Keratinocyte (primary cell): ENCODE measurements around the gene ASB15. TPM values are rescaled to one million over a fixed set of nuclear protein-coding genes. Genes with fewer than 3 reads are reported as not detected.

Experiments used
- DNase-seq: peaks from one replicate; pipeline ENCODE4 v3.0.0-alpha.2; 2011; ENCODE audit warnings: low read depth, missing footprints, low spot score
- FAIRE-seq: peaks from 2 replicates; lab custom pipeline; 2011; peaks lifted over from hg19 to GRCh38; lab: Jason Lieb, UNC
- H2AFZ ChIP-seq: 2 replicates; pipeline ENCODE4 v1.6.0; 2012; ENCODE audit warnings: low read length, control low read depth, inconsistent platforms; ENCODE audit not compliant: control insufficient read depth
- H3K27ac ChIP-seq: 2 replicates; pipeline ENCODE4 v1.5.1; 2011; ENCODE audit warnings: low read length; ENCODE audit not compliant: control insufficient read depth, insufficient read depth
- H3K27me3 ChIP-seq: 3 replicates; pipeline ENCODE4 v1.6.0; 2011; ENCODE audit warnings: low read length; ENCODE audit not compliant: control insufficient read depth, insufficient read depth; ENCODE audit errors: extremely low read depth
- H3K36me3 ChIP-seq, 2 experiments: 2 replicates in 1 of 2; 3 replicates in 1 of 2; pipeline ENCODE4 v1.5.1; 2011; ENCODE audit warnings: low read length in 2 of 2, mild to moderate bottlenecking in 1 of 2; ENCODE audit not compliant: control insufficient read depth in 2 of 2, insufficient read depth in 2 of 2; ENCODE audit errors: extremely low read depth in 1 of 2
- H3K4me1 ChIP-seq: 3 replicates; pipeline ENCODE4 v1.5.1; 2011; ENCODE audit warnings: low read length; ENCODE audit not compliant: control insufficient read depth, insufficient read depth; ENCODE audit errors: extremely low read depth
- H3K4me2 ChIP-seq: 3 replicates; pipeline ENCODE4 v1.6.0; 2011; ENCODE audit warnings: low read depth, low read length; ENCODE audit not compliant: control insufficient read depth, insufficient read depth; ENCODE audit errors: extremely low read depth
- H3K4me3 ChIP-seq, 3 experiments: fragments of 200-600 bp in 1 of 3; sonication (generic) in 1 of 3; 2 replicates in 2 of 3; 3 replicates in 1 of 3; pipeline ENCODE4 v1.5.1; 2011 to 2016; ENCODE audit warnings: low read length in 3 of 3, mild to moderate bottlenecking in 3 of 3, control low read depth in 2 of 3, inconsistent platforms in 1 of 3, low read depth in 1 of 3, mixed read lengths in 1 of 3, mixed run types in 1 of 3, moderate library complexity in 1 of 3; ENCODE audit not compliant: control insufficient read depth in 2 of 3, insufficient read depth in 2 of 3; ENCODE audit errors: extremely low read depth in 1 of 3
- H3K79me2 ChIP-seq: 2 replicates; pipeline ENCODE4 v1.6.0; 2012; ENCODE audit warnings: low read length; ENCODE audit not compliant: control insufficient read depth, insufficient read depth
- H3K9ac ChIP-seq: 3 replicates; pipeline ENCODE4 v1.6.0; 2011; ENCODE audit warnings: low read length; ENCODE audit not compliant: control insufficient read depth, insufficient read depth; ENCODE audit errors: extremely low read depth
- H3K9me1 ChIP-seq: 3 replicates; pipeline ENCODE4 v1.6.0; 2011; ENCODE audit warnings: low read length; ENCODE audit not compliant: control insufficient read depth, insufficient read depth; ENCODE audit errors: extremely low read depth
- H3K9me3 ChIP-seq: 2 replicates; pipeline ENCODE4 v1.5.1; 2012; ENCODE audit warnings: low read depth, low read length; ENCODE audit not compliant: control insufficient read depth
- H4K20me1 ChIP-seq: 3 replicates; pipeline ENCODE4 v1.6.0; 2011; ENCODE audit warnings: low read length; ENCODE audit not compliant: control insufficient read depth, insufficient read depth; ENCODE audit errors: extremely low read depth
- EZH2 ChIP-seq: IDR thresholded peaks from one replicate; pipeline ENCODE4 v1.6.1; 2012; ENCODE audit warnings: inconsistent platforms, mild to moderate bottlenecking, low read length, moderate library complexity
- dilution Hi-C: fragments of 300-500 bp; cut with MboI; formaldehyde crosslinking; loops from one replicate; pipeline ENCODE4 v1.7.0; 2020; ENCODE audit warnings: low sequenced_read_pairs; ENCODE audit not compliant: extremely low pct_ligation_motif_present
- polyA plus RNA-seq, 5 experiments: library from polyadenylated mRNA; depleted of rRNA in 3 of 5; stranded (reverse) in 3 of 5; stranded (forward) in 1 of 5; unstranded in 1 of 5; fragments of >200 nt; gene quantifications; 1 replicate in 1 of 5; 2 replicates in 3 of 5; 3 replicates in 1 of 5; pipeline versions ENCODE4 v1.2.1 to v1.2.3, GENCODE V29; 2011 to 2012; ENCODE audit warnings: missing spikeins in 2 of 5, low read depth in 1 of 5, low replicate concordance in 1 of 5
- TF ChIP-seq, protein P1 (sequence below), 3 experiments: IDR thresholded peaks in 1 of 3; conservative IDR thresholded peaks in 1 of 3; optimal IDR thresholded peaks in 1 of 3; 2 replicates in 2 of 3; 3 replicates in 1 of 3; pipeline versions ENCODE3 to v1.5.1; 2011; ENCODE audit warnings: low read length in 3 of 3, mild to moderate bottlenecking in 3 of 3, moderate library complexity in 2 of 3, control low read depth in 1 of 3, inconsistent platforms in 1 of 3; ENCODE audit not compliant: insufficient read depth in 2 of 3; ENCODE audit errors: extremely low read depth in 1 of 3

ASB15 gene
- polyA plus RNA-seq, 1 donor (not counting 4 experiments of a cell fraction or from before 2014, with no cell fraction given): not detected

DNA sequence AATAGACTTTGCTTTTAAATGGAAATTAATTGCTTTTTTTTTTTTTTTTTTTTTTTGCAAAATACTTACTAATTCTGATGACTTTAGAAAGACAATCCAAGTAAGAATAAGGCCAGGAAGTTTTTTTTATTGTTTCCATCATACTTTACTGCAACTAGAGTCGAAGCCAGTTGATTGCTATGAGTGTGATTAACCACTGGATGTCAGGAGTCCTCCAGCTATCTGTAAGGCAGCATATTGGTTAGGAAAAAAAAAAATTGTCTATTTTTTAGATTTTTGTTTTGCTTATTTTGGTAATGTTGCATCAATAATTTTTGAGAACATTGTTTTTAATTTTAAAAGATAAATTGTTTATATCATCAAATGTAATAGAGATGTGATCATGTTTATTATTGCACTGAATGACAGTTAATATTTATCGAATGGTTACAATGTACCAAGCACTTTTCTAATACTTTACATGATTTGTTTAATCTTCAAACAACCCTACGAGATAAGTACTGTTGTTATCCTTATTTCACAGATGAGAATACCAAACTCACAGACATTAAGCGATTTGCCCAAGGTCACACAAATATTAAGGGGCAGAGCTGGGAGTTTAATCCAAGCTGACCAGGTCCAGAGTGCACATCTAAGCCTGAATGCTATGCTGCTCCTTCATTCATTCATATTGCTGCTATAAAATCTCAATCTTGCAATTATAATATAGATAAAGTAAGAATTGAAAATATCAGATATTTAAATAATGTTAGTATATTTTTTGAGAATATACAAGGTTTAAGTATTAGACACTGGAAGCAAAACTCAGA, 34.1 kb downstream of the ASB15 start:
- Histone ChIP-seq H3K27ac (no peak overlapping the region), H3K9me1 (no peaks in the 10 kb centered on the region), H2AFZ (no peak overlapping the region), H3K9ac (no peak overlapping the region), H3K79me2 (no peaks in the 10 kb centered on the region), H3K9me3 (no peaks in the 10 kb centered on the region), H3K27me3 (no peaks in the 10 kb centered on the region), H3K36me3 (no peaks in the 10 kb centered on the region), H3K4me3 (no peak overlapping the region), H3K4me1 (peaks cover 17% of the 10 kb centered on the region), H3K4me2 (no peak overlapping the region), H4K20me1 (no peaks in the 10 kb centered on the region)
- TF ChIP-seq, protein P1, sequence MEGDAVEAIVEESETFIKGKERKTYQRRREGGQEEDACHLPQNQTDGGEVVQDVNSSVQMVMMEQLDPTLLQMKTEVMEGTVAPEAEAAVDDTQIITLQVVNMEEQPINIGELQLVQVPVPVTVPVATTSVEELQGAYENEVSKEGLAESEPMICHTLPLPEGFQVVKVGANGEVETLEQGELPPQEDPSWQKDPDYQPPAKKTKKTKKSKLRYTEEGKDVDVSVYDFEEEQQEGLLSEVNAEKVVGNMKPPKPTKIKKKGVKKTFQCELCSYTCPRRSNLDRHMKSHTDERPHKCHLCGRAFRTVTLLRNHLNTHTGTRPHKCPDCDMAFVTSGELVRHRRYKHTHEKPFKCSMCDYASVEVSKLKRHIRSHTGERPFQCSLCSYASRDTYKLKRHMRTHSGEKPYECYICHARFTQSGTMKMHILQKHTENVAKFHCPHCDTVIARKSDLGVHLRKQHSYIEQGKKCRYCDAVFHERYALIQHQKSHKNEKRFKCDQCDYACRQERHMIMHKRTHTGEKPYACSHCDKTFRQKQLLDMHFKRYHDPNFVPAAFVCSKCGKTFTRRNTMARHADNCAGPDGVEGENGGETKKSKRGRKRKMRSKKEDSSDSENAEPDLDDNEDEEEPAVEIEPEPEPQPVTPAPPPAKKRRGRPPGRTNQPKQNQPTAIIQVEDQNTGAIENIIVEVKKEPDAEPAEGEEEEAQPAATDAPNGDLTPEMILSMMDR (optimal IDR thresholded peaks at IDR 0.05 in 1 of 3, IDR thresholded peaks at IDR 0.05 in 1 of 3, conservative IDR thresholded peaks at IDR 0.05 in 1 of 3; ENCODE audit: extremely low read depth in 1 of 3, insufficient read depth in 2 of 3, low read length in 3 of 3): peak; percentile 44 to 64 (median 48)
- no peak for TF ChIP-seq EZH2
- DNase-seq (no peak), FAIRE-seq (peak; percentile 85)
- dilution Hi-C loops: no loop called here

GRCh38 chr7:123637203-123637602, 35.6 kb downstream of the ASB15 start:
- Histone ChIP-seq H3K27me3 (no peaks in the 10 kb centered on the region), H3K79me2 (no peaks in the 10 kb centered on the region), H3K36me3 (no peaks in the 10 kb centered on the region), H3K27ac (no peak overlapping the region), H3K4me1 (peaks cover 17% of the 10 kb centered on the region), H2AFZ (peak overlapping the region; percentile 84), H3K4me3 (no peak overlapping the region), H4K20me1 (no peaks in the 10 kb centered on the region), H3K9ac (no peak overlapping the region), H3K9me1 (no peaks in the 10 kb centered on the region), H3K9me3 (no peaks in the 10 kb centered on the region), H3K4me2 (peak overlapping the region; percentile 16)
- dilution Hi-C loops: no loop called here
- TF ChIP-seq, protein P1 (optimal IDR thresholded peaks at IDR 0.05 in 1 of 3, IDR thresholded peaks at IDR 0.05 in 1 of 3, conservative IDR thresholded peaks at IDR 0.05 in 1 of 3; ENCODE audit: extremely low read depth in 1 of 3, insufficient read depth in 2 of 3, low read length in 3 of 3): peak in 1 of 3 experiments; percentile 20
- TF ChIP-seq EZH2: no peak
- FAIRE-seq: peak; percentile 69
- DNase-seq: no peak
